Transverse colon (tissue), 4 donors: ENCODE results near the gene CNTN5. TPM values are rescaled to one million over a fixed set of nuclear protein-coding genes. Genes with fewer than 3 reads are reported as not detected.

Experiments
- DNase-seq: peaks from one replicate; pipeline ENCODE4 v3.0.0-alpha.2; 2019
- H3K27ac ChIP-seq, 4 donors: fragments of 200-600 bp; sonication (generic); 2 replicates each; pipeline ENCODE4 v1.5.1; 2016 to 2018; ENCODE audit warnings: inconsistent platforms in 4 of 4
- H3K27me3 ChIP-seq: fragments of 200-600 bp; sonication (generic); 2 replicates; pipeline ENCODE4 v1.5.1; 2017; ENCODE audit warnings: inconsistent platforms
- H3K36me3 ChIP-seq, 4 donors: fragments of 200-600 bp; sonication (generic); 2 replicates each; pipeline ENCODE4 v1.5.1; 2017 to 2019; ENCODE audit warnings: inconsistent platforms in 4 of 4
- H3K4me1 ChIP-seq, 4 donors: fragments of 200-600 bp; sonication (generic); 2 replicates each; pipeline ENCODE4 v1.5.1; 2017 to 2020; ENCODE audit warnings: inconsistent platforms in 4 of 4
- H3K4me3 ChIP-seq, 4 donors: fragments of 200-600 bp; sonication (generic); 1 replicate in 1 of 4; 2 replicates in 3 of 4; pipeline versions ENCODE4 v1.5.1 to v1.6.1; 2017 to 2019; ENCODE audit warnings: inconsistent platforms in 4 of 4
- H3K9me3 ChIP-seq, 2 donors: fragments of 200-600 bp; sonication (generic); 2 replicates each; pipeline ENCODE4 v1.5.1; 2017 to 2019; ENCODE audit warnings: inconsistent platforms in 2 of 2
- EP300 ChIP-seq: sonication (generic); formaldehyde crosslinking; IDR thresholded peaks from one replicate; pipeline ENCODE4 v1.6.1; 2017; ENCODE audit warnings: antibody characterized with exemption, low read depth
- POLR2A ChIP-seq: fragments of 450-650 bp; IDR thresholded peaks from one replicate; pipeline ENCODE4 v1.6.1; 2016; ENCODE audit warnings: antibody characterized with exemption, mild to moderate bottlenecking, moderate library complexity
- POLR2AphosphoS5 ChIP-seq, 3 donors: sonication (generic); formaldehyde crosslinking; IDR thresholded peaks; one replicate each; pipeline ENCODE4 v1.6.1; 2016; ENCODE audit warnings: antibody characterized with exemption in 3 of 3
- WGBS, 2 donors: methylation state at CpG; one replicate each; pipeline ENCODE4 v1.1.5; 2018; ENCODE audit warnings: low coverage in 1 of 2; 5-methylcytosine and 5-hydroxymethylcytosine counted together
- in situ Hi-C, 4 donors: fragments of 200-750 bp; cut with MboI; loops; one replicate each; pipeline versions ENCODE4 v1.15.0 to v1.15.1; 2017; ENCODE audit warnings: low sequenced_read_pairs in 3 of 4, low pct_ligation_motif_present in 1 of 4, low pct_unique_long_range_greater_than_20kb in 1 of 4
- intact Hi-C: fragments of 100-400 bp; cut with DNase I; formaldehyde crosslinking; loops from one replicate; pipeline ENCODE4 v1.15.1; 2023; ENCODE audit warnings: low total_unique reads
- total RNA-seq, 4 donors: library from RNA; depleted of rRNA; stranded (reverse); fragments of >200 nt; gene quantifications; one replicate each; pipeline ENCODE4 v1.1.0, GENCODE V29; 2016
- TF ChIP-seq, protein P1 (sequence below), 5 experiments: fragments of 200-600 bp in 3 of 5; fragments of 450-650 bp in 2 of 5; sonication (generic) in 3 of 5; IDR thresholded peaks; 1 replicate in 2 of 5; 2 replicates in 3 of 5; pipeline ENCODE4 v1.5.1; 2016 to 2017; ENCODE audit warnings: antibody characterized with exemption in 5 of 5, inconsistent platforms in 3 of 5, mild to moderate bottlenecking in 2 of 5, moderate library complexity in 1 of 5

Gene CNTN5
- total RNA-seq, 4 donors from 2014 or later: 0.14 TPM; not detected in 3

DNA sequence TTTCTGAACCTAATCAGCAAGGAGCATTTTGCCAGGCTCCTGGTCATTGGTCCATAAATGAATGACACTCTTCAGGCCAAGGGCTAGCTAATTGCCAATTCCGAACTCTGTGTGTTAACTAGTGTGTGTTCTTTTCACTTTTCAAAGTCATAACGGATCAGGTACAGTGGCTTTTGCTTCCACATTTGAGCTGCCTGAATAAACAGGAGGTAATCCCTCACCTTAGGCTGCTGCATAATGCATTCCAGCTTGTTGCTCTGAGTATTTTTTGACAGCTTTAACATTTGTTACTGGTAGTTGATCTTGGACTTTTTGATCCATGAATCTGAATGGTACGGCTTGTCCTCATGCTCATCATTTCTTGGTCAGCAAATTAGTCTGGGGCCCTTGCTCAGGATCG, 485.1 kb downstream of the CNTN5 start:
- H3K36me3 ChIP-seq: no peaks in the 10 kb centered on the region
- TF ChIP-seq EP300 (no peak), POLR2A (no peak), POLR2AphosphoS5 (IDR thresholded peaks at IDR 0.05) (no peak)
- TF ChIP-seq, protein P1, sequence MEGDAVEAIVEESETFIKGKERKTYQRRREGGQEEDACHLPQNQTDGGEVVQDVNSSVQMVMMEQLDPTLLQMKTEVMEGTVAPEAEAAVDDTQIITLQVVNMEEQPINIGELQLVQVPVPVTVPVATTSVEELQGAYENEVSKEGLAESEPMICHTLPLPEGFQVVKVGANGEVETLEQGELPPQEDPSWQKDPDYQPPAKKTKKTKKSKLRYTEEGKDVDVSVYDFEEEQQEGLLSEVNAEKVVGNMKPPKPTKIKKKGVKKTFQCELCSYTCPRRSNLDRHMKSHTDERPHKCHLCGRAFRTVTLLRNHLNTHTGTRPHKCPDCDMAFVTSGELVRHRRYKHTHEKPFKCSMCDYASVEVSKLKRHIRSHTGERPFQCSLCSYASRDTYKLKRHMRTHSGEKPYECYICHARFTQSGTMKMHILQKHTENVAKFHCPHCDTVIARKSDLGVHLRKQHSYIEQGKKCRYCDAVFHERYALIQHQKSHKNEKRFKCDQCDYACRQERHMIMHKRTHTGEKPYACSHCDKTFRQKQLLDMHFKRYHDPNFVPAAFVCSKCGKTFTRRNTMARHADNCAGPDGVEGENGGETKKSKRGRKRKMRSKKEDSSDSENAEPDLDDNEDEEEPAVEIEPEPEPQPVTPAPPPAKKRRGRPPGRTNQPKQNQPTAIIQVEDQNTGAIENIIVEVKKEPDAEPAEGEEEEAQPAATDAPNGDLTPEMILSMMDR (IDR thresholded peaks at IDR 0.05): no peak
- in situ Hi-C loops (no loop called here), intact Hi-C loops (no loop called here)
- WGBS, 2 donors: 78 to 94% methylated on average over 4 of the region's 4 CpGs
- no peak for DNase-seq
- no peak overlapping the region for H3K27ac ChIP-seq
- no peaks in the 10 kb centered on the region for H3K27me3 ChIP-seq
- no peaks in the 10 kb centered on the region for H3K9me3 ChIP-seq
- no peak overlapping the region for H3K4me3 ChIP-seq
- H3K4me1 ChIP-seq: no peaks in the 10 kb centered on the region

DNA sequence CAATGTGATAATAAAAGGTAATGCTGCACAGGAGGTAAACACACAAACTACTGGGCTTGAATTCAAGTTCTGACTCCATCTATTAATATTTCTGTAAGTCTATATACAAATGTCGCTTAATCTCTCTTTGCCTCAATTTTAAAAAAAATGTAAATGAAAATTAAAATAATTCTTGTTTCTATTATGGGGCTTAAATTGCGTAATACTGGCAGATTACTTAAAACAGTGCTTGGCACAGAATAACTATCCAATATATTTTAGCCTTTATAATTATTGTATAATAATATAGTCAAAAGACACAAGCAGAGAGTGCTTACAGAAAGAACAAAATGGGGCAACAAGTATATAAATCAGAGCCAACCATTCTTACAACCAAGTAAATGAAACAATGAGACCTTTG, 489.1 kb downstream of the CNTN5 start:
- no peak overlapping the region for H3K4me3 ChIP-seq
- DNase-seq: no peak
- no peaks in the 10 kb centered on the region for H3K27me3 ChIP-seq
- in situ Hi-C loops (no loop called here), intact Hi-C loops (no loop called here)
- no peaks in the 10 kb centered on the region for H3K36me3 ChIP-seq
- no peaks in the 10 kb centered on the region for H3K9me3 ChIP-seq
- H3K4me1 ChIP-seq: no peaks in the 10 kb centered on the region
- H3K27ac ChIP-seq: no peak overlapping the region
- TF ChIP-seq POLR2AphosphoS5 (IDR thresholded peaks at IDR 0.05): no peak
- TF ChIP-seq POLR2A: no peak
- TF ChIP-seq, protein P1 (IDR thresholded peaks at IDR 0.05): no peak
- no peak for TF ChIP-seq EP300
- WGBS, 2 donors: 64 to 70% methylated on average over 2 of the region's 2 CpGs

DNA sequence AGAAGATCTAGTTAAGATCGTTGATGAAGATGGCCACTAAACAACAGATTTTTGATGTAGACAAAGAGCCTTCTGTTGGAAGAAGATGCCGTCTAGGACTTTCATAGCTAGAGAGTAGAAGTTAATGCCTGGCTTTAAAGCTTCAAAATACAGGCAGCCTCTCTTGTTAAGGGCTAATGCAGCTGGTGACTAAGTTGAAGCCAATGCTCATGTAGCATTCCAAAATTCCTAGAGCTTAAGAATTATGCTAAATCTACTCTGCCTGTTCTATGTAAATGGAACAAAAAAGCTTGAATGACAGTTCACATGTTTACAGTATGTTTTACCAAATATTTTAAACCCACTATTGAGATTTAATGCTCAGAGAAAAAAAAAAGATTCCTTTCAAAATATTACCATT, 492.6 kb downstream of the CNTN5 start:
- TF ChIP-seq, protein P1 (IDR thresholded peaks at IDR 0.05): no peak
- no peak for TF ChIP-seq POLR2AphosphoS5 (IDR thresholded peaks at IDR 0.05)
- no peak for TF ChIP-seq POLR2A
- no peak for TF ChIP-seq EP300
- H3K27me3 ChIP-seq: no peaks in the 10 kb centered on the region
- in situ Hi-C loops (no loop called here), intact Hi-C loops (no loop called here)
- H3K4me1 ChIP-seq: no peaks in the 10 kb centered on the region
- no peak for DNase-seq
- H3K27ac ChIP-seq: no peak overlapping the region
- no peaks in the 10 kb centered on the region for H3K9me3 ChIP-seq
- no peaks in the 10 kb centered on the region for H3K36me3 ChIP-seq
- WGBS, 2 donors: 56 to 86% methylated on average over 2 of the region's 2 CpGs
- H3K4me3 ChIP-seq: no peak overlapping the region

DNA sequence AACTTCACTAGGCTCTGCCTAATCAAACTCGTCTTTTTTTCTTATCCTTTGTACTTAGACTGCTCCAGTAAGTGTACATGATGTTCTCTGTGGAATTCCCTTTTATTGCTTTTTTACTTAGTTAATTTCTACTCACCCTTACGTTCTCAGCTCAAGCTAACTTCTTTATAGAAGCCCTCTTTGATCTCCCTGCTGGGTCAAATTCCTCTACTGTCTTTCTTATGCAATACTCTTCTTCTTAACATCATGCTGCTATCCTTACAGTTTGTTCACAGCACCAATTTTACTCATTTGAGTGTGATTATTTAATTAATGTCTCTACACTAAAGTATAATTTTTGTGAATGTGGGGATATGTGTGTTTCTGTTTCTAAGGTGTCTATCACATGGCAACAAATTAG, 498.3 kb downstream of the CNTN5 start:
- H3K4me3 ChIP-seq: no peak overlapping the region
- TF ChIP-seq POLR2AphosphoS5 (IDR thresholded peaks at IDR 0.05) (no peak), EP300 (no peak)
- TF ChIP-seq, protein P1 (IDR thresholded peaks at IDR 0.05): no peak
- H3K4me1 ChIP-seq: no peaks in the 10 kb centered on the region
- intact Hi-C loops (no loop called here), in situ Hi-C loops (no loop called here)
- H3K27me3 ChIP-seq: no peaks in the 10 kb centered on the region
- no peak for DNase-seq
- no peaks in the 10 kb centered on the region for H3K9me3 ChIP-seq
- H3K27ac ChIP-seq: no peak overlapping the region
- WGBS, 2 donors: 46 to 59% methylated on average over 2 of the region's 2 CpGs
- H3K36me3 ChIP-seq: no peaks in the 10 kb centered on the region
